HG03432 (cell line): ENCODE data around the gene WNT10A.
"Not testable (repeated sequence)": the region's sequence is repeated elsewhere in the genome, so short reads cannot be mapped to it uniquely, and the experiment has no call there.

Experiments
- ATAC-seq: cut with Tn5 transposase; IDR thresholded peaks from one replicate; pipeline ENCODE4 v1.9.1; 2021; ENCODE audit warnings: mild to moderate bottlenecking, moderate library complexity; ENCODE audit not compliant: unreplicated experiment

Gene WNT10A

DNA sequence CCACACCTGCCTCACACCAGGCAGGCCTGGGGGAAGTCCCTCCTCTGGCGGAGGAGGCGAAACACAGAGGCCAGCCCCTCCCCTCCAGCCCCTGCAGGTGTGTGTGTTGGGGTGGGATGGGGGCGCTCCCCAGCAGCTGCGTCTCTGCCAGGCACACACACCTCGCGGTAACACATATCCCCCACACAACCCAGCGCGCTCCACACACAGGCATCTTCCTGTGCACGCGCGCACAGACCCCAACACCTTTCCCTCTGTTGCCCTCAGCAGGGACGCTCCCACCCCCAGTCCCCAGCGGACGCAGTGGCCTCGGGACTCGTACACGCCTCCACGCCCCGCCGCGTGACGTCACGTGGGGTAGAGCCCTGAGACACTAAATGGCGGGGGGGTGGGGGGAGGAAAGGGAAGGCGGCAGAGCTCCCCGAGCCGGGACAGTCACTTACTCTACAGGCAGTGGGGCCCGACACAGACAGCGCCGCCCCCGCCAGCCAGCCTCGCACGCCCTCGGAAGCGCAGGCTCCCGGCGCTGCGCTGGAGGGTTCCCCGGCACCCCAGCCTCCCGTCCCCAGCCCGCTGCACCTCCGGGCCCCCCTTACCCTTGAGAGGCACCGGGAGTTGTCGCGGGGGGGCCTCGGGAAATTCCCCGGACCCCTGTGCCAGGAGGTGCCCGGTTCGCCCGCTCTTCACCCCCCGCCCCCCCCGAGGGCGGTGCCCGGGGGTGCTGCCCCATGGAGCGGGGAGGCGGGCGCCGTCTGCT, at the start of gene WNT10A:
TSS of gene WNT10A (plus strand) at position 751 of the 757 bp plus-strand sequence. CDS start 144 bp downstream, outside the sequence.
- ATAC-seq = peak; percentile 71

DNA sequence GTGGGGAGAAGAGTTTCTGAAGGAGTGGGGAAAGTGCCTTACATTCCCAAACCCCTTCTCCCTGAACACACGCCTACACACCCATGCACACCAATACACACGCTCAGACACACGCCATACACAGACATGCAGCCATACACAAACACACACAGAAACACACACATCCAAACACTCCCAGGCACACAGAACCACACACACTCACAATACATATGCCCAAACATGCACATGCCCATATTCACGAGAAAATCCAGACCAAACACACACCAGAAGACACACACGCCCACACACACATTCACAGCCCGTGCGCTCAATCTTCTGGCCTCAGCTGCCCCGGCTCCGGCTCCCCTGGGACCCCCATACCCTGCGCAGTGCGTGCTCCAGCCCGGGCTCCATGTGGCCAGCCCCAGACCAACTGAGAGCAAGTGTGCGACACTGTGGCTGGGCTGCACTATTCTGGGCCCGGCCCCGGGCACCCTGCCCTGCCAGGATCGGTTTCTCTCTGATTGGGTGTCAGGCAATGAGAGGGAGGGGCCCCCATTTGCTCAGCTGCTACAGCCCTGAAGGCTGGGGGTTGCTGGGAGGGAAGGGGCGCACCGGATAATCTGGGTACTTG, 49.2 kb upstream of the WNT10A start, which contains the start of gene PRKAG3:
TSS of gene PRKAG3 (minus strand) at position 426 of the 613 bp plus-strand sequence.
- no peak for ATAC-seq

DNA sequence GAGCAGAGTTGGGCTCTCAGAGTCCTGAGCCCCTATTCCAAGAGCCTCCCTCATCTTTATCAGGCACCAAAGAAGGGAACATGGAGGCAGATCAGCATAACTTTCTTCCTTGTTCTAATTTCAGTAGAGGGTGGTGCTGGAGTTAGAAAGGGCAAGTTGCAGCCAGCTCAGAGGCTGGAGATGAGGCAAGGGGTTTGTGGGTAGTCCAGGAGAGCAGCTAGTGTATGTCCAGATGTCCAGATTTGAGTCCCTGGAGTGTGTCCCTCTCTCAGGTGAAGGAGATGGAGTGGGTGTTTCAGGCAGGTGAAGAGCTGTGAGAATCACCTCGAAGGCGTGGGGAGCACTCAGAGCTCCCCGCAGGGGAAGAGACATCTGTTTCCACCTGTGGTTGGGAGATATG, 48.6 kb upstream of the WNT10A start:
- ATAC-seq = no peak

DNA sequence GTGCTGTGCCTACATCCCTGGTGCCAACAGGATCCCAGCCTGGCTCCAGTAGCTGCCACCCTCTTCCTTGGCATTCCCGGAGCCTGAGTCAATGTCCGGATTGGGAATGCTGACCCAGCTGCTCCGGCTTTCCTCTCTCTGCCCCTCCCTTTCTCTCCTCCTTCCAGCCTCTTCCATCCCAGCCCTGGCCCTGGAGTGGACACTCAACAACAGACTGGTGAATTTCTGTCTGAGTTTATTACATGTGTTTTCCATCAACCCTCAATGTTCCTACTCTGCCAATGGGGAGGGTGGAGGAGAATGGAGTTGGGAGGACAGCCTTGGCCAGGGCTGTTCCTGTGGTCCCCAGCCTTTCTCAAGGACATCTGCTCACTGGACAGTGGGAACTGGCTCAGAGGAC, 48.1 kb upstream of the WNT10A start:
- no peak for ATAC-seq

DNA sequence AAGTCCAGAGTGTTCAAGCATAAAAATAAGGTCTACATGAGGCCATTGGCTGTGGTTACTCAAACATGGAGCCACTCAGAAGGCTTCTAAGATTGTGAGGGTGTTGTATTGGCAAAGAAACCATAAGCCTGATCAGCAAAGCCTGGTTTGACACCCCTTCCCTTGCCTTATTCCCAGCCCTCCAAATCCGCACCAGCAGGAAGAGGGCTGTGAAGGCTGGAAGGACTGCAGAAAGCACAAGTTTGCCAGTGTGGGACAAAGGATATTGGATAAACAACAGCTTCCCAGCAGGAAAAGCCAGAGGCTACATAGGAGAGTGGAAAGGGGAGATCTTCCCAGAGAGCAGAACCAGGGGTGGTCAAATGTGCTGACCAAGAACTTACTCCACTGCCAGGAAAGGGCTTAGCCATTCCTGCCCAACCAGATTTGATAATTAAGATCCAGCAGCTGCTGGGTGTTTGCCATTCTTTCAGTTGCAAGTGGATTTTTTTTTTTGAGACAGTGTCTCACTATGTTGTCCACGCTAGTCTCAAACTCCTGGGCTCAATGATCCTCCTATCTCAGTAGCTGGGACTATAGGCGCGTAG, 47.5 kb upstream of the WNT10A start:
- ATAC-seq = no peak

DNA sequence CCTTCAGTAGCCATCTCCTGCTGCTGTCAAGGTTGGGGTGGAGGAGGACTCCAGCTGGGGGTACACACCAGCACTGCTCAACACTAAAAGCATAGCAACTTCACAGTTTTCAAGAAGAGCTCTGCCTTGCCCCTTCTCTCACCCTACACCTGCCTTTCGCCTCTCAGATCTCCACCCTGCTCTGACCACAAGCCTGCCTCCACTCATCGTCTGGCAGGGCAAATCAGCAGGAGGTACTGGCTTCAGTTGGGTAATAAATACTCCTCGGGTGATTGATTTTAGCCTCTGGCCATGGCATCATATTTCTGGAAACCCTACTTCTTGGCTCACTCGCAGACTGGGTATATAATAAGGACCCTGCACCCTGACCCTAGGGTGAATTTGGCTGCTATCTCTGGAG, 46.0 kb upstream of the WNT10A start:
- no peak for ATAC-seq

DNA sequence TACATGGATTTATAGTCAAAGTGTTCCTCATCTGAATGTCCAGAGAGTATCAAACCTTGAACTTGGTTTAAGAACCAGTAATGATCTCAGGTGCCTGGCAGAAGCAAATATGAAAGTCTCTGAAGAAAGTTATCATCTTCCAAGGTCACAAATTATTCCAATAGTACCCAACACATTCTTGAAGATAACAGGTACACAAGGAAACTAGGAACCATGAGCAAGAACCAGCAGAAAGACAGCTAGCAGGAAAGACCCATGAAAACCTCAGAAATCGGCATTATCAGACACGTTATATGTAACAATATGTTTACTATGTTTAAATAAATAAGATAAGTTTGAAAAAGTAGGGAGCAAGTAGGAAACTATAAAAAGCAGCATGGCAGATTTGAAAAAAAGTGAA, 43.2 kb upstream of the WNT10A start:
- ATAC-seq = no peak

DNA sequence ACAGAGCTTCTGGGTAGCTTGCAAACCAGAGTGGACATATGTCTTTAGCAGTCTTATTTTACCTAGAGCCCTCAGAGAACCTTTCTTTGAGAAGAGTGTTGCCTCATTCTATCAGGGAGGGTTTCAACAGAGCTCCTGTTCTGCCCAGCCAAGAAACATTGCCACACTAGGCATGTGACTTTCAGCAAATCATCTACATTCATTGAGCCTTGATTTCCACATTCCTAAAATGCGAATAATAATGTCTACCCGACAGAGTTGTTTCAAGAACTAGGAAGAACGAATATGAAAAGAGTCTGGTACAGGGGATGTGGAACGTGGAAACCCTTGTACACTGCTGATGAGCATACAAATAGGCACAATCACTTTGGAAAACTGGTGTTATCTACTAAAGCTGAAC, 41.2 kb upstream of the WNT10A start:
- ATAC-seq = no peak

DNA sequence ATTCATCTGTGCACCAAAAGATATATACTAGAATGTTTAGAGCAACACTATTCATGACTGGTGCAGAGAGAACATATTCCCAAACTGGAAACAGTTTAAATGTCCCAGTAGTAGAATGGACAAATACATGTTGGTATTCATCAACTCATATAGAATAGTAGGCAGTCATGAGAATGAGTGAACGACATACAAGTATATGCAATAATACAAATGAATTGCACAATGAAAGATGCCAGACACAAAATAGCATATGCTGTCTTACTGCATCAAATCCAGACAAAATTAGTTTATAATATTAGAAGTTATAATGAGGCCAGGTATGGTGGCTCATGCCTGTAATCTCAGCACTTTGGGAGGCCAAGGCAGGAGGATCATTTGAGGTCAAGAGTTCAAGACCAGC, 40.8 kb upstream of the WNT10A start:
- no peak for ATAC-seq

DNA sequence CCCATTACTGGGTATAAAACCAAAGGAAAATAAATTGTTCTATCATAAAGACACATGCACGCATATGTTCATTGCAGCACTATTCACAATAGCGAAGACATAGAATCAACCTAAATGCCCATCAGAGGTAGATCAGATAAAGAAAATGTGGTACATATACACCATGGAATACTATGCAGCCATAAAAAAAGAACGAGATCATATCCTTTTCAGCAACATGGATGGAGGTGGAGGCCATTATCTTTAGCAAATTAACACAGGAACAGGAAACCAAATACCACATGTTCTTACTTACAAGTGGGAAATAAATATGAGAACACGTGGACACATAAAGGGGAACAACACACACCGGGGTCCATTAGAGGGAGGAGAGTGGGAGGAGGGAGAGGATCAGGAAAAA, 36.3 kb upstream of the WNT10A start:
- ATAC-seq = not testable (repeated sequence)

DNA sequence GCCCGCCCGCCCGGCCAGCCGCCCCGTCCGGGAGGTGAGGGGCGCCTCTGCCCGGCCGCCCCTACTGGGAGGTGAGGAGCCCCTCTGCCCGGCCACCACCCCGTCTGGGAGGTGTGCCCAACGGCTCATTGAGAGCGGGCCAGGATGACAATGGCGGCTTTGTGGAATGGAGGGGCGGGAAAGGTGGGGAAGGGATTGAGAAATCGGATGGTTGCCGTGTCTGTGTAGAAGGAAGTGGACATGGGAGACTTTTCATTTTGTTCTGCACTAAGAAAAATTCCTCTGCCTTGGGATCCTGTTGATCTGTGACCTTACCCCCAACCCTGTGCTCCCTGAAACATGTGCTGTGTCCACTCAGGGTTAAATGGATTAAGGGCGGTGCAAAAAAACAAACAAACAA, 33.7 kb upstream of the WNT10A start:
- not testable (repeated sequence) for ATAC-seq

DNA sequence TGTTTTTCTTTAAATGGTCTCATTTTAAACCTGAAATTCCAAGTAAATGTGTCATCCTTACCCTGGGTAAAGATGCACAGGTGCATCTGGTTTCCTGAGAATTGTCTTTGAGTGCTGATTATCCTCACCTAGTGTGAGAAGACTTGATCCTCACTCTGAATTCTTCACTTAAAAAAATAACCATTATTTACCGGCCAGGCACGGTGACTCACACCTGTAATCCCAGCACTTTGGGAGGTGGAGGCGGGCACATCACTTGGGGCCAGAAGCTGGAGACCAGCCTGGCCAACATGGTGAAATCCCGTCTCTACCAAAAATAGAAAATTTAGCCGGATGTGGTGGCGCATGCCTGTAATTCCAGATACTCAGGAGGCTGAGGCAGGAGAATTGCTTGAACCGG, 30.9 kb upstream of the WNT10A start:
- ATAC-seq = no peak

DNA sequence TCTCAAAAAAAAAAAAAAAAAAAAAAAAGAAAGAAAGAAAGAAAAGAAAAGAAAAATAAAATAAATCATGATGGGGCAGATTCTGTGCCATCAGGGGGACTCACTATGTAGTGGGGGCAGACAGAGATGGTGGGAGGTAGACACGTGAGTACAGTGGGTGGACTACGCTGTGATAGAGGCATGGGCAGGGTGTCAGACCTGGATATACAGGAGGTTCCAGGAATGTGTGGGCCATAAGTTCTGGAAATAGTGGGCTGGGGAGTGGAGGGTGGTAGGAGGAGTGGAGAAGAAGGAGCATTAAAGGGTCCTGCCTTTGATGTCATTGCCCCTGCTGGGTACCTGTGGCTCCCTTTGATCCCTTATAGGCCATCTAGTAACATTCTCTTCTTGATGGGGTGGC, 29.9 kb upstream of the WNT10A start:
- no peak for ATAC-seq

DNA sequence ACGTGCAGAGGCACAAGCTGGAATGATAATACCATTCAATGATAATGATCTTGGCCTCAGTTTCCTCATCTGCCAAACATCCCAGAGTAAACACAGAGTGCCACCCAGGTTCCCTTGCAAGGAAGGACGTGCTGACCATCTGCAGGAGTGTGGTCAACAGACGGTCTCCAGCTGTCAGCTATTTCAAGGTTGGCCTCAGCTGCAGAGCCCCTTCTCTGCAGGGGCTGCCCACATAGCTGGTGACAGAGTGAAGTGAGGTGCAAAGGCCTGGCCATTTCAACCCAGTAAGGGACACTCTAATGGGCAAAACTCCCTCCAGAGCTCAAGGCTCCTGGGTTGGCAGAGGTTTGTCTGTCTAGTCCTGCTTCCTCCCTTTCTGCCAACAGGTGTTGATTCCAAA, 29.4 kb upstream of the WNT10A start:
- ATAC-seq = no peak

DNA sequence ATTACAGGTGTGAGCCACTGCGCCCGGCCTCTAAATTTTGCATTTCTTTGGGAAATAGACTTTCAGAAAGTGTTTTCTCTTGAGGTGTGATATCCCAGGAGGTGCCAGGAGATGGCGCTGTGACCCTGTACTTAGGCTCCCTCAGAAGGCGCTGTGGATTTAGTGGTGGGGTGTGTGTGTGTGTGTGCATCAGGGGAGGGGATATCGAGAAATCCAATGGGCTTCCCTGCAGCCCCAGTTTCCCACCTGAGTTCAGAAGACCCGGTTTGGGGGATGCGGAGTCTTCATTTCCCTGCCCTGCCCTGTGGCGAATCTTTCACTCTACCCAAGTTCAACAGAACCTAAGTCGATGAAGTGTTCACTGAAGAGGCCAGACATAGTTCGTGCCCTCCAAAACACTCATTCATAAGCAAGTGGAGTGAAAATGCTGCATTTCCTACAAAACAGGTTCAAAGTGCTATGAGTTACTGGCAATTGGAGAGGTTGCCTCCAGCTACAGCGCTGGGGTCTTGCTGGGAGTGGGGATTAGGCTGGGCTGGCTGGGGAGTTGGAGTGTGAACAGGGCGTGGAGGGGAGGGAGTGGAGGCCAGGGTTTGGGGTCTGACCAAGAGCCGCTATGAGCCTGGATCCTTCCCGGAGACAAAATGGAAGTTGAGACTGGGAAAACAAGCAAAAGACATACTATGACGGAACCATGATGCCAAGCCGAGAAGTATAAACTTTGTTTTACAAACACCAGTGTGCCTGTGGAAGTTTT, 27.6 kb upstream of the WNT10A start:
- ATAC-seq = peak; percentile 47

DNA sequence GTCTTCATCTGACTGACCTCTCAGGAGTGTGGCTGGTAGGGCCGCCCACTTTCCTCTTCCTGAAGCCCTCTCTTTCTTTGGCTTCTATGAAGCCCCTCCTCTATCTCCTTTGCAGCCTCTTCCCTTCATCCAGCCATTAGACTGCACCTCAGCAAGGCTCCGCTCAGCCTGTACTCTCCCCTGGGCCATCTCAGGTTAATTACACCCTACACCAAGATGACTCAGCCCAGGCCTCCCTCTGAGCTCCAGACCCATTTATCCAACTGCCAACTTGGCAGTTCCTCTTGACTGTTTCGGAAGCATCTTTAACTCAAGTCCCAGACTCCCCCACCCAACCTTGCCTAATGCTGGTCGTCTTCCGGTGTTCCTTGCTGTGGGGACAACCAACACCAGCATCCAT, 26.9 kb upstream of the WNT10A start:
- ATAC-seq = no peak

DNA sequence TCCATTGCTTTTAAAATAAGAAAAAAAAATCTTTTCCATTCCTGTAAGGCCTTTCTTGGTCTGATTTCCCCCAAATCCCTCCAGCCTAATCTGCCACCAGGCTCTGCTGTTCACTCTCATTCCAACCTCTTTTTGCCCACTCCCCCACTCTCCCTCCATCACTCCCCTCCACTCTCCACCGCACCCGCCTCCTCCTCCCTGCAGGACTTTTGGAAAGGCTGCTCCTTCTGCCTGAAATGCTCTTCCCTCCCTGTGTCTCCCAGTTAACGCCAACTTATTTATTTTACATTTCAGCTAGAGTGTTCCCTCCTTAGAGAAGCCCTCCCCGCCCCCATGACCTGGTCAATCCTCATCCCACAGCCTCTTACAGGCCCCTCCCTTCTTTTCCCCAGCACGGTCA, 25.8 kb upstream of the WNT10A start:
- no peak for ATAC-seq

DNA sequence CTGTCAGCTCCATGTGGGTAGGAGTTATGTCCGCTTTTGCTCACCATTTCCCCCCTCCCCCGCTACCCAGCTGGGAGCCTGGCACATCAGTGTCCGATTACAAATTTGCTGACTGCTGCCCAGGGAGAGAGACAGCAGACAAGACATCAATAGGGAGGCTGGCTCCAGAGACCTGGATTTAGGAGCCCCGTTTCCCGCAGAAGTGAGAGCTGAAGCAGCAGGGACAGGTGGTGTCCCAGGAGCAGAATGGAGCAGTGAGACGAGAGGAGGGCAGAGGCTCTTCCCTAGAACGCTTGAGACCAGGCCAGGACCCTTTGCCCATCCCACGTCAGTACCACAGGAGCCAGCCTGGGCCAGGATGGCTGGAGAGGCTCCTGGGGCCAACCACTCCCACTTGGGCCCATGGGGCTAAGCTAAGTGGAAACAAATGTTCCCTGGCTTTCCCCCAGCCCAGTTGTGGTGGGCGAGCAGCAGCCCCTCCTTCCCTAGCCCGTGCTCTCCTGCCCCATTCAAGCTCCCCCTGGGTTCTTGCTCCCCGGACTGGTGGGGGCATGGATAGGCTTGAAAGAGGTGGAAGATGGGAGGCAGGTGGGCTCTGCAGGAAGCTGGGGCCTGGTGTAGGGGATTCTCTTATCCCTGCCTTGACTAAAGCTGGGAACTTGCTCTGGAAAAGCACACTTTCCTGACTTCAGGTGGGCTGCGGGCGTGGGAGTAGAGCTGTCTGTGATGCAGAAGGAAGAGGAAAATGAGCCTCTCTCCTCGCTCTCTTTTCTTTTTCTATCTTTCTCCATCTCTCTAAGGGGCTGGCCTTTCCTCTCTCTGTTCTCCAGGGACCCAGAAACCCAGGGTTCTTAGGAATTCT, 25.1 kb upstream of the WNT10A start:
- no peak for ATAC-seq

DNA sequence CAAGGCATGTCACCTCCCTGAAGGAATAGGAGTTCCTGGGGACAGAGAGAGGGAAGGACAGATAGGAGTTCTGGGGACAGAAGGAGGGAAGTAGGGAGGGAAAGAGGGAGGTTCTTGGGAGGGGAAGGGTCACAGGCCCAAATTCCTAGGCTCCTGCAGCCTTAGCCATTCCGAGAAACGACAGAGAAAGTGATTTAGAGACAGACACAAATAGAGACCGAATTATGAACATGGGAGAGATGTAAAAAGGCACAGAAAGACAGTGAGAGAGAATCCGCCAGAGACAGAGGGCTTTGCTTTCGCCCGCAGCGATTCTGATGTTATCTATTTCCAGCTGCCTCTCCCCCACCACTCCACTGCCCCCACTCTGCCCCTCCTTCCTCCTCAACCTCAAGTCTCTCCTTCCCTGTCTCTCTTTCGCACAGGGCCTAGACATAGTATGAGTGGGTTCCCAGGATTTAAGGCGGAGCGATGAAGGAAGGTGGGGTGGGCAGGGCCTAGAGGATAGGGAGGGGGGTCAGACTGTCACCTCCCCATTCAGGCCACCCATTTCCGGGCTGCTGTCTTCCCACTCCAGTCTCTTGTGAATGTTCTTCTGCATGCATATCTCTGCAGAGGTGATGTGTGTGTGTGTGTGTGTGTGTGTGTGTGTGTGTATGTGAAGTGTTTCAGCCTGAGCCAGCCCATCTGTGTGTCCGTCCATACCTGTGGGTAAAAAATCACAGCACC, 24.3 kb upstream of the WNT10A start:
- no peak for ATAC-seq

DNA sequence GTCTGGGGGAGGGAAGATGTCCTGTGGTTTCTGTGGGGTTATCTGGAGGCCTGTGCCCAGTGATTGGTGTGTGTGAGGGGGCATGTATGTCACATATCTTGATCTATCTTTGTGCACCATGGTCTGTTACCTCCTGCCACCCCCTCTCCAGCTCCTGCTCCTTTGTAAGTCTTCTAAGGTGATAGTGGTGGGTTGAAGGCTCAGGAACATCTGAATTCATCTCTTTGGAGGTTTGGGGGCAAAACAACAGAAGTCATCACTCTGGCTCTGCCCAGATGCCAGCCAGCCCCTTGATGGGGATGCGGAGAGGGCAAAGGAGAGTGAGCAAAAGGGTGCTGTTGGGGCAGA, 23.8 kb upstream of the WNT10A start:
- no peak for ATAC-seq
